Stimulated activated CD8-positive, alpha-beta memory T cell treated with anti-CD3 and anti-CD28 coated beads, Interleukin-12 subunit alpha, Interleukin-12 subunit beta, amount 100 ng/mL, for 4 hours (primary cell): ENCODE measurements around the gene AHNAK2.
"Not testable (repeated sequence)": the region's sequence is repeated elsewhere in the genome, so short reads cannot be mapped to it uniquely, and the experiment has no call there.

Experiments used
- DNase-seq: peaks from one replicate; pipeline ENCODE4 v3.0.0-alpha.2; 2020; ENCODE audit warnings: low read depth

Gene AHNAK2

GRCh38 chr14:104977681-104978653 is at the start of gene AHNAK2:
Gene AHNAK2 (minus strand): TSS chr14:104978374. CDS start chr14:104978237, 137 bp downstream.
- DNase-seq, result no peak

GRCh38 chr14:105027718-105028117 is 49.5 kb upstream of the AHNAK2 start:
- DNase-seq, result not testable (repeated sequence)

DNA sequence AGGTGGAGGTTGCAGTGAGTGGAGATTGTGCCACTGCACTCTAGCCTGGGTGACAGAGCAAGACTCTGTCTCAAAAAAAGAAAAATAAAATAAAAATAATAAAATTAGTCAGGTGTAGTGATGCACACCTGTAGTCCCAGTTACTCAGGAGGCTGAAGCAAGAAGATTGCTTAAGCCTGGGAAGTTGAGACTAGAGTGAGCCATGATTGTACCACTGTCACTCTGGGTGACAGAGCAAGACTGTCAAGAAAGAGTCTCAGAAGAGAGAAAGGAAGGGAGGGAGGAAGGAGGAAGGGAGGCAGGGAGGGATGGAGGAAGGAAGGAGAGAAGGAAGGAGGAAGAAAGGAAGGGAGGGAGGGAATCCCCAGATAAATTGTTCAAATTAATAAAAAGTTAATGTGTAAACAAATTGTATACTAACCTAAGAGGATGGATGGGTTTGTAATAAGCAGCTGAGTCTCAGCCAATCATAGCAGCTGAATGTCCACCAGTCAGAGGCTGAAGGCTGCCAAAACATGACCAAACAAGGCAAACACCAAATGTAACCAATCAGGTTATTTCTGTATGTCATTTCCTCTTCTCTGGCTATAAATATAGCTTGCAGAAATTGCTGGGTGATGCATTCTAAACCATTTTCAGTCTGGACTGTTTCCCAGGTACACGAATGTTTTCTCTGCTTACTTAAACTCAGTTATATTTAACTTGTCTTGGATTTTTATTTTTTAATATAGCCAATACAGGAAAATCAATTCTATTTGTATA is 48.8 kb upstream of the AHNAK2 start:
- no peak for DNase-seq

GRCh38 chr14:105026033-105026785 is 48.0 kb upstream of the AHNAK2 start:
- DNase-seq, result no peak

DNA sequence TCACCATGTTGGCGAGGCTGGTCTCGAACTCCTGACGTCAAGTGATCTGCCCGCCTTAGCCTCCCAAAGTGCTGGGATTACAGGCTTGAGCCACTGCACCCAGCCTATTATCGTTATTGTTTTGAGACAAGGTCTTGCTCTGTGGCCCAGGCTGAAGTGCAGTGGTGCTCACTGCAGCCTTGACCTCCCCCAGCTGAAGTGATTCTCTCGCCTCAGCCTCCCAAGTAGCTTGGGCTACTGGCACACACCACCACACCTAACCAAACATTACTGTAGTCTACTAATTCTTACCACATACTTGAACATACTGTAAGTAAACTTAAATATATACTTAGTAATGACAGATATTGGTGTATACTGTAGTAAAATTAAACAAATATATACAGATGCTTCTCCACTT is 47.3 kb upstream of the AHNAK2 start:
- no peak for DNase-seq

GRCh38 chr14:105023791-105024480 is 45.8 kb upstream of the AHNAK2 start:
- DNase-seq, result no peak

DNA sequence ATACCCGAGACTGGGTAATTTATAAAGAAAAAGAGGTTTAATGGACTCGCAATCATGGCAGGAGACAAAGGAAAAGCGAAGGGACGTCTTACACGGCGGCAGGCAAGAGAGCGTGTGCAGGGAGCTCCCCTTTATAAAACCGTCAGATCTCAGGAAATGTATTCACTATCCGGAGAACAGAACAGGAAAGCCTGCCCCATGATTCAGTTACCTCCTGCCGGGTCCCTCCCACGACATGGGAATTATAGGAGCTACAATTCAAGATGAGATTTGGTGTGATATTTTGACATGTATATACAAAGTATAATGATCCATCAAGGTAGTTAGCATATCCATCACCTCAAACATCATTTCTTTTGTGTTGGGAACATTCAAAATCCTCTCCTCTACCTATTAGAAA is 45.0 kb upstream of the AHNAK2 start:
- DNase-seq, result no peak

- no peak for DNase-seq
Measured at GRCh38 chr14:105022276-105022670, 44.1 kb upstream of the AHNAK2 start.

- DNase-seq, result no peak
Measured at GRCh38 chr14:105021656-105022275, 43.6 kb upstream of the AHNAK2 start.

DNA sequence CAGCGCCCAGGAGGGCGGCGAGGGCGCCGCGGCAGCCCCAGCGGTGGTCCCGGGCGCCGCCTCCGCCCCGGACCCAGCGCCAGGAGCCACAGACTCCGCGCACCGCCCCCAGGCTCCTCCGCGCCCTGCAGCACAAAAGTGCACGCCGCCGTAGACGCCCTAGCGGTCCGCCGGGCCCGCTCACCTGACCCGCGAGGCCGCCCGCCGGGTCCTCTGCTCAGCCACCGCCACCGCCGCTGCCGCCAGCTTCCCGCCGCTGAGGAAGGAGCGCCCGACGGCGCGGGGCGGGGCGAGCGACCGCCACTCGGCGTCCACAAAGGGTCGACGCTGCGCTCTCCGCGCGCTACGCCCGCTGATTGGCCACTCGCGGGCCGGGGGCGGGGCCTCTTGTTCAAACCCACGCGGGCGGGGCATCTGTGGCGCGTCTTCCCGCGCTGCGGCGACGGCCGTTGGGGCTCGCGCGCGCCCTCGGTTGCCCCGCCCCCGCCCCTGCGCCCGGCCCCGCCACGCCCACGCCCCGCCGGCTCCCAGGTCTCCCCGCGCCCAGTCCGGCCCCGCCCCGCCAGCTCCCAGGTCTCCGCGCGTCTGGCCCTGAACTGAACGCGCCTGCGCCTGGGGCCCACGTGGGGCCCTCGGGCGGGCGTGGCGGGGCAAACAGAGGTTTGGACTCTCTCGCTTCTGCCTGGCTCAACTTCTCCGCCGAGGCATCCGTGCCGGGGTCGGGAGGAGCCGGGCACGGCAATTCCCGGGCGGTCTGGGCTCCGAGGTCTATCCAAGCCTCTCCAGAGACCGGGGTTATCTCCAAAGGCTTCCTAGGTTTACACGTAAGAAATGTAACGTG is 42.9 kb upstream of the AHNAK2 start, which contains the start of gene CDCA4:
CDCA4 (minus strand) TSS at position 269 of the 841 bp plus-strand sequence. CDS start 9,154 bp downstream, outside the sequence.
- peak; percentile 98 for DNase-seq

DNA sequence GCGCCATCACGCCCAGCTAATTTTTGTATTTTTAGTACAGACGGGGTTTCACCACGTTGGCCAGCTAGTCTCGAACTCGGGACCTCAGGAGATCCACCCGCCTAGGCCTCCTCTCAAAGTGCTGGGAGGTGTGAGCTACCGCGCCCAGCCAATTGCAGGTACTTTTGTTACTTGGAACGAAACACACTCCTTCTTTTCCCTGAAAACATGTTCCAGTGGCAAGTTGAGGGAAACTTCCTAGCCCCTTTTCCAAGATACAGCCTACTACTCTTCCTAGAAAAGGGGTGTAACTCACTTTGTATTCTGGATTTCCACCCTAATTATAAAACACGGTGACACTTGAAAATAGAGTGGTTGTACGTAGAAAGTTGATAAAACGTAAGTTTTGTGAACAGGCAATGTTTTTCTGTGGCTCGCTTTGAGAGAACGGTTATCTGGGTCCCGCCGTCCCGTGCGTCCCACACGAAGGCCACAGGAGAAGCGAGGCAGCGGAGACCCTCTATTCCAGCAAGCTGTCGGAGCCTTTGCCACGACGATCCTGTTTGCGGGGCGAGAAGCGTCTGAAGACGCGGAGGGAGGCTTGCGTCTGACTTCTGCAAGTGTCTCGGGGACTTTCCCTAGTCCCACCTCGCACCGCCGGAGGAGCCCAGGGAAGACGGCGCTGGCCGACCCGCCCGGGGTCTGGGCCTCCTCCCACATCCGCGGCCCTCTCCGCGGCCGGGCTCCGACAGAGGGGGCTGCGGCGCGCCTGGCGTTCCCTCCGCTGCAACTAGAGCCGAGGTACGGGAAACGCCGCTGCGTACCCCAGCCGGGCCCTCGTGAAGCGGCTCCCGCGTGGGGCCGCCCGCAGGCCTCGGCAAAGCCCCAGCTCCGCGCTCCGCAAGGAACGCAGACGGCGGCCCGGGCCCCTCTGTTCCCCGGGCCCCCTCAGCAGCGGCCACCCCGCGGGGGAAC is 42.0 kb upstream of the AHNAK2 start:
- peak; percentile 48 for DNase-seq

GRCh38 chr14:105018414-105018813 is 40.2 kb upstream of the AHNAK2 start:
- DNase-seq, result no peak

GRCh38 chr14:105015905-105016304 is 37.7 kb upstream of the AHNAK2 start:
- DNase-seq, result no peak

DNA sequence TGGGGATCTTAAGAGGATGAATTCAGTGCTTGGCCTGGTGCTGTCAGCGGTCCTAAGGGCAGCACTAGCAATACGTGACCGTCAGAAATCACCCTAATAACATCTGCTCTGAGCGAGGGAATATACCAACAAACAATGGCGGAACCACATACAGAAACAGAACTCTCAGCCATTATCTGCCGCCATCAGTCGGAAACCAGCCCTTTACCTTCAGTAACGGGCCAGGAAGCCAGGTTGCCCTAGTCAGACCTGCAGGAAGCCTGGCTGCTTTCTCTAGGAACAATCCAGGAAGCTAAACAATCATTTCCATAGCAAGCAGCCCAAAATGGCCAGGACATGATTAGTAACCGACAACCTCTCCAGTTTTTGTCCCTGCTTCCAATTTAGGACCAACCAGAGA is 37.1 kb upstream of the AHNAK2 start:
- no peak for DNase-seq

GRCh38 chr14:105014631-105015030 is 36.5 kb upstream of the AHNAK2 start:
- no peak for DNase-seq

DNA sequence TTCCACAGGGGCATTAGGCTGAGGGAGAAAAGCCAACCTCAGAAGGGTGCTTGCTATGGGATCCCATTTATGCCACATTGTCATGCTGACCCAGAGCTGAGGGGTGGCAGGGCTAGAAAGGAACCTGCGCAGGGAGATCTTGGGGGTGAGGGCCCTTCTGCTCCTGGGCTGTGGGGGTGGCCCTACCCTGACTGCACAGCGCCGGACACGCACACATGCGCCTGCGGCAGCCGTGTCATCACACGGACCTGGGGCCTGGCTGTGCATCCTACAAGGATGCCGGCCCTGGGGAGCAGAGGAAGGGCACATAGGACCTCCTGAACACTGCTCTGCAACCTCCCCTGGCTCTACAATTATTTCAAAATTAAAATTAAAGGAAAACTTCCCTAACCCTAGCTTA is 35.9 kb upstream of the AHNAK2 start:
- no peak for DNase-seq

DNA sequence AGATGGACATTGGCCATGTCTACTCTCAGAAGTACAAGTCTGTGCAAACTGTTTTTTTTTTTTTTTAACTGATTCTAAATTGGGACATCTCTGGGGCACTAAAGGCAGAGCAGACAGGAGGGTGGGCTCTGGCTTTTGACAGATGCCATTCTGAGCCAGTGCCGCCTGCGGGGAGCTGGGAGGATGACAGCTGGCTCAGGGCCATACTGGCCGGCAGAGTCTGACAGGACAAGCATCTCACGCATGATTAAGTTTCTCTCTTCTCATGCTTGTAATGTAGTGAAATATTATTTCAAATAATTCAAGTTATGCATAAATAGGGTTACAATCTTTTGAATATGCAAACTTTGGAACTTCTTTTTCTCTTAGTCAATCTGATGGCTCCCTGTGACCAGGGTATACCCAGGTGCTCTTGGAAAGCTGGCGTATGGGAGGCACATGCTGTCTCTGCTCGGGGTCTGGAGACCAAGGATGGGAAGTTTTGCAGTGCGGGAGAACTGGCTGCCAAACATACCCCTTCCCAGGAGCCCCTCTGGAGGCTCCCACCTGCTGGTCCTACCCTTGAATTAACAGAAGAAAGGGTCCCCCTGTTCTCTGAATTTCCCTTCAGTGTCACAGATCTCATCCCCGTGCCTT is 35.1 kb upstream of the AHNAK2 start:
- no peak for DNase-seq
